PC-3 (cell line): ENCODE data around the gene SGK2.

Experiments used
- CTCF ChIP-seq: fragments of 300-600 bp; sonication (generic); conservative IDR thresholded peaks from 2 replicates; pipeline ENCODE4 v1.5.1; 2017; ENCODE audit warnings: antibody characterized with exemption, low read depth, mild to moderate bottlenecking, low read length
- EZH2 ChIP-seq: fragments of 300-600 bp; sonication (generic); IDR thresholded peaks from one replicate; pipeline ENCODE4 v1.6.1; 2017; ENCODE audit warnings: antibody characterized with exemption, mild to moderate bottlenecking, low read length; ENCODE audit not compliant: unreplicated experiment
- EZH2phosphoT487 ChIP-seq: fragments of 300-600 bp; sonication (generic); IDR thresholded peaks from 2 replicates; pipeline ENCODE4 v1.6.1; 2018; ENCODE audit warnings: mild to moderate bottlenecking, antibody characterized with exemption, low read length, borderline replicate concordance

GRCh38 chr20:43583133-43583864 is 24.5 kb downstream of the SGK2 start:
- TF ChIP-seq CTCF (no peak), EZH2phosphoT487 (no peak), EZH2 (no peak)
